ENCODE results near the gene KCNJ8. TPM values are rescaled to one million over a fixed set of nuclear protein-coding genes. Genes with fewer than 3 reads are reported as not detected.

KCNJ8 gene
- total RNA-seq, 1 experiment from 2014 or later: 0.22 TPM

GRCh38 chr12:21815306-21816062 is 41.0 kb upstream of the KCNJ8 start:
- no peak for TF ChIP-seq CTCF (conservative IDR thresholded peaks at IDR 0.05)
- H3K27ac Mint-ChIP-seq: no peak overlapping the region
- Histone ChIP-seq H3K27ac (ENCODE audit: insufficient read length, low read depth, low read length) (no peak overlapping the region), H3K18ac (ENCODE audit: insufficient read length, low read depth, low read length) (no peak overlapping the region), H3K23ac (ENCODE audit: insufficient read length, low read depth, low read length) (no peak overlapping the region), H2BK20ac (ENCODE audit: low read depth, low read length, poor library complexity, severe bottlenecking) (no peak overlapping the region), H2AK5ac (ENCODE audit: insufficient read length, low read length) (no peak overlapping the region), H3K14ac (ENCODE audit: insufficient read depth, low read length) (no peak overlapping the region), H3K79me1 (ENCODE audit: insufficient read depth, low read depth, low read length, poor library complexity, severe bottlenecking) (no peaks in the 10 kb centered on the region), H3K4me2 (ENCODE audit: insufficient read depth, insufficient read length, low read length) (no peak overlapping the region), H2BK120ac (ENCODE audit: low read depth, low read length, poor library complexity, severe bottlenecking) (no peak overlapping the region), H3T11ph (ENCODE audit: low read length) (no peak overlapping the region), H2BK15ac (ENCODE audit: low read depth, low read length) (no peak overlapping the region), H3K4me1 (ENCODE audit: insufficient read depth, low read length) (no peaks in the 10 kb centered on the region), H3K23me2 (ENCODE audit: insufficient read length, low read depth, low read length, poor library complexity, severe bottlenecking) (no peaks in the 10 kb centered on the region), H4K5ac (ENCODE audit: insufficient read length, low read depth, low read length) (no peak overlapping the region), H3K4ac (ENCODE audit: low read depth, low read length) (no peak overlapping the region), H3K56ac (ENCODE audit: insufficient read length, low read depth, low read length) (no peak overlapping the region), H2AFZ (ENCODE audit: low read length) (no peak overlapping the region), H2BK5ac (ENCODE audit: insufficient read length, low read length) (no peak overlapping the region), H4K20me1 (ENCODE audit: control insufficient read depth, insufficient read depth, insufficient read length) (no peaks in the 10 kb centered on the region), H3K79me2 (ENCODE audit: insufficient read depth, low read length) (no peaks in the 10 kb centered on the region), H4K91ac (ENCODE audit: insufficient read length, low read depth, low read length) (no peak overlapping the region), H3K27me3 (ENCODE audit: insufficient read depth, low read length) (no peaks in the 10 kb centered on the region), H3K9me3 (ENCODE audit: control insufficient read depth, low read depth, low read length) (no peaks in the 10 kb centered on the region), H4K8ac (replicated peaks; ENCODE audit: insufficient read length, low read depth, low read length) (no peak overlapping the region), H3K9ac (ENCODE audit: extremely low read depth, insufficient read length, low read length) (no peak overlapping the region), H2BK12ac (ENCODE audit: insufficient read length, low read depth, low read length) (no peak overlapping the region)
- H3K9me3 Mint-ChIP-seq: no peaks in the 10 kb centered on the region
- H3K4me1 Mint-ChIP-seq: no peaks in the 10 kb centered on the region
- no peaks in the 10 kb centered on the region for H3K27me3 Mint-ChIP-seq (ENCODE audit: low read depth)
- H3K4me3 Mint-ChIP-seq: no peak overlapping the region
- no peaks in the 10 kb centered on the region for H3K36me3 Mint-ChIP-seq (ENCODE audit: insufficient read depth in 1 of 3, low read depth in 3 of 3)
- no peak for DNase-seq
- WGBS (ENCODE audit: extremely low coverage, insufficient read length, low lambda C conversion rate): no CpG with 5 or more reads among the region's 1 CpG
